GOT3 (cell line): Measurements from ENCODE around the gene MRTFB.
"Not testable (repeated sequence)": the region's sequence is repeated elsewhere in the genome, so short reads cannot be mapped to it uniquely, and the experiment has no call there.

Experiments
- DNase-seq: peaks from one replicate; lab custom pipeline; 2025; ENCODE audit warnings: mixed read lengths; lab: John Stamatoyannopoulos, UW

The MRTFB gene, protein sequence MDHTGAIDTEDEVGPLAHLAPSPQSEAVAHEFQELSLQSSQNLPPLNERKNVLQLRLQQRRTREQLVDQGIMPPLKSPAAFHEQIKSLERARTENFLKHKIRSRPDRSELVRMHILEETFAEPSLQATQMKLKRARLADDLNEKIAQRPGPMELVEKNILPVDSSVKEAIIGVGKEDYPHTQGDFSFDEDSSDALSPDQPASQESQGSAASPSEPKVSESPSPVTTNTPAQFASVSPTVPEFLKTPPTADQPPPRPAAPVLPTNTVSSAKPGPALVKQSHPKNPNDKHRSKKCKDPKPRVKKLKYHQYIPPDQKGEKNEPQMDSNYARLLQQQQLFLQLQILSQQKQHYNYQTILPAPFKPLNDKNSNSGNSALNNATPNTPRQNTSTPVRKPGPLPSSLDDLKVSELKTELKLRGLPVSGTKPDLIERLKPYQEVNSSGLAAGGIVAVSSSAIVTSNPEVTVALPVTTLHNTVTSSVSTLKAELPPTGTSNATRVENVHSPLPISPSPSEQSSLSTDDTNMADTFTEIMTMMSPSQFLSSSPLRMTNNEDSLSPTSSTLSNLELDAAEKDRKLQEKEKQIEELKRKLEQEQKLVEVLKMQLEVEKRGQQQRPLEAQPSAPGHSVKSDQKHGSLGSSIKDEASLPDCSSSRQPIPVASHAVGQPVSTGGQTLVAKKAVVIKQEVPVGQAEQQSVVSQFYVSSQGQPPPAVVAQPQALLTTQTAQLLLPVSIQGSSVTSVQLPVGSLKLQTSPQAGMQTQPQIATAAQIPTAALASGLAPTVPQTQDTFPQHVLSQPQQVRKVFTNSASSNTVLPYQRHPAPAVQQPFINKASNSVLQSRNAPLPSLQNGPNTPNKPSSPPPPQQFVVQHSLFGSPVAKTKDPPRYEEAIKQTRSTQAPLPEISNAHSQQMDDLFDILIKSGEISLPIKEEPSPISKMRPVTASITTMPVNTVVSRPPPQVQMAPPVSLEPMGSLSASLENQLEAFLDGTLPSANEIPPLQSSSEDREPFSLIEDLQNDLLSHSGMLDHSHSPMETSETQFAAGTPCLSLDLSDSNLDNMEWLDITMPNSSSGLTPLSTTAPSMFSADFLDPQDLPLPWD

DNA sequence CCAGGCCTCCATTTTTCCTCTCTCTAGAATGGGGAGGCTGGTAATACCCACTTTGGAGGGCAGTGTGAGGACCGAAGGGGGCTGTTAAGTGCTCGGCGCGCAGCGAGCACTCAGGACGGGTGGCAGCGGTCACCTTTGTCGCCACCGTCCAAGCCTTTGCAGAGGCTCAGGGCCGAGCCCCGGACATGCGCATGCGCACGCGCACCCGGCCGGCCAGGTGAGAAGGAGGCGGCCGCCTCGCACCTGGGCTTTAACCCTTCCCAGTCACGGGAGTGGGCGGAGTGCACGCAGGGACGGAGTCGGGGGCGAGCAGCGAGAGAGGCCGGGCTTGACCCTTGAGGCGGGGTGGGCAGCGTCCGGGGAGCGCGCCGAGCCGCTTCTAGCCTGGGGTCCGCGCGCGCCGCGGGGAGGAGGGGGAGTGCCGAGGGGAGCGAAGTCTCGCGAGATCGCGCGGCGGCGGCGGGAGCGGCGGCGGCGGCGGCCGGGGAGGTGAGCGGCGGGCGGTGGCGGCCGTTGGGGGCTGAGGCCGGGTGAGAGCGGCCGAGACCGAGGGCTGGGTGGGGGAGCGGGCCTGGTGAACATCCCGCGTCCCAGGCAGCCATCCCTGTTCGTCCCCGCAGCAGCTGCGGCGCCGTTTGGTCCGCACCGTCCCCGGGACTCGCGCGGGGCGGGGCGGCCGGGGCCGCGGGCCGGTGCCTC is at the start of gene MRTFB:
Gene MRTFB, plus strand, starts transcription at position 443 of the 699 bp plus-strand sequence. CDS start 69,288 bp downstream, outside the sequence.
- peak; percentile 29 for DNase-seq

DNA sequence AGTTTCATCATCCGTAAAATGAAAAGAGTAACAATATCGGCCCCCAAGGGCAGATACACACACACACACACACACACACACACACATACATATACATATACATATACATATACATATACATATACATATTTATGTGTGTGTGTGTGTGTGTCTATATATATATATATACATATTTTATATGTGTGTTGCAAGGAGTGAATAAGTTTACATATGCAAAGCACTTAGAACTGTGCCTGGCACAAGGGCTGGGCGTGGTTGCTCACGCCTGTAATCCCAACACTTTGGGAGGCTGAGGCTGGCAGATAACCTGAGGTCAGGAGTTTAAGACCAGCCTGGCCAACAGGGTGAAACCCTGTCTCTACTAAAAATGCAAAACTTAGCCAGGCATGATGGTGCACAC is 47.6 kb upstream of the MRTFB start:
- DNase-seq, result not testable (repeated sequence)

DNA sequence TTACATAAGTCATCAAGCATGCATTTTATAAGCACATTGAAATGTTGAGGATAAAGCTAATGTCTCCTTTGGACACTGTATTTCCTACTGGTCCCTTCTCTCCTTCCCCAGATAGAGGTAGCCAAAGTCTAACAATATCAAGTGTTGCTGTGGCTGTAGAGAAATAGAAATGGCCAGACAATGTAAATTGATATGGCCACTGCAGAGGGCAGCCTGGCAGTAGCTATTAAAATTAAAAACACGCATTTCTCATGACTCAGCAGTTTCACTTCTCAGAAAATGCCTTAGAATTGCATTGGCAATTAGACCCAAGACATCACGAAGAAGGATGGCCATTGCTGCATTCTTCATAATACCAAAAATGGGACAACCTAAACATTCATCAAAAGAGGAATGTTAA is 46.8 kb upstream of the MRTFB start:
- DNase-seq, result no peak

DNA sequence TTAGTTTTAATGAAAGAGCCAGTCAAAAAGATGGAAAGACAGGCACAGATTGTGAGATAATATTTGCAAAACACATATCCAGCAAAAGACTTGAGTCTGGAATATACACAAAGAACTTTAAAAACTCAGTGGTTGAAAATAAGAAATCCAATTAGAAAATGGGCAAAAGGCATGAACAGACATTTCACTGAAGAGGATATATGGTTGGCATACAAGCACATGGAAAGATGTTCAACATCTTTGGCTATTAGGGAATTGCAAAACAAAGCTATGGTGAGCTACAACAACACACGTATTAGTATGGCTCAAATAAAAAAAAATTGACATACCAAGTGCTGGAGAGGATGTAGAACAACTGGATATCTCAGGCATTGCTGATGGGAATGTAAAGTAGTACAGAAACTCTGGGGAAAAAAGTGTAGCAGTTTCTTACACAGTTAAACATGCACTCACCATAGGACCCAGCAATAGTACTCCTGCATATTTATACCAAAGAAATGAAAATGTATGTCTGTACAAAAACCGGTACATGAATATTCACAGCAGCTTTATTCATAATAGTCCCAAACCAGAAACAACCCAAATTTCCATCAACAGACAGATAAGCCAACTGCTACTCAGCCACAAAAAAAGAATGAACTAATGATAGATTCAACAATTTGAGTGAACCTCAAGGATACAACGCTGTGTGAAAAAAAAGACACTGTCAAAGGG is 44.4 kb upstream of the MRTFB start:
- DNase-seq, result no peak

DNA sequence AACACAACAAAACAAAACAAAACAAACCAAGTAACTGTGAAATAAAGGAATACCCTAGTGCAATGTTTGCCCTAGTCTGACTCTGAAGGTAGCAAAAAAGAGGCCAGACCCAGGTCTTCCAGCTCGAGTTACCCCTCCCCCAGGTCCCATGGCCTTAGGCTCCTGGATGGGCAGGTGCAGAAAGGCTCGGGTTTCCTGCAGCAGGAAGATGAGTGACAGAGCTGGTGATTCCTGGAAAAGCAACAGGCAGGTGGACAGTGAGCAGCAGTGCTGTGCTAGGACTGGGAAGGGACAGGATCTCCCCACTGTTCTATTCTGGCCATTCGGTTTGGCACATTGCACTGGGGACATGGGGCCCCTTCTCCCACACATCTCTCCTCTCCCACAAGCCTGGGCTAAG is 42.9 kb upstream of the MRTFB start:
- DNase-seq, result no peak

DNA sequence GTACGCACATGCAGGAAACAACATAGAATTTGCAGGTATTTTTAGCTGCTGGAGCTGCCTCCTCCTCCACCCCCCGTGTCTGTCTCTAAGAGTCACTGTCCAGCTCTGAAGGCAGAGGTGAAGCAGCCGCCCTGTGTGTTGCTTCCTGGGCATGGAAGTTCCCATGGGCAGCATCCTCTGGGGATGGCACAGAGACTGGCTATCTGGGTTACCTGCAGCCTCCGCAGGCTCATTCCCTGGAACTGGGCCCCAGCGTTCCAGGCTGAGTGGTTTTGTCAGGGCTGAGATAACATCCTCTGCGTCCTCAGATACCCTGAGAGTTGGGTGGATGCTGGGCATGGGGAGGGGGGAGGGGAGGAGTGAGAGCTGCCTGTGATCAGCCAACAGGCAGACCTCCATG is 41.5 kb upstream of the MRTFB start:
- DNase-seq, result no peak

DNA sequence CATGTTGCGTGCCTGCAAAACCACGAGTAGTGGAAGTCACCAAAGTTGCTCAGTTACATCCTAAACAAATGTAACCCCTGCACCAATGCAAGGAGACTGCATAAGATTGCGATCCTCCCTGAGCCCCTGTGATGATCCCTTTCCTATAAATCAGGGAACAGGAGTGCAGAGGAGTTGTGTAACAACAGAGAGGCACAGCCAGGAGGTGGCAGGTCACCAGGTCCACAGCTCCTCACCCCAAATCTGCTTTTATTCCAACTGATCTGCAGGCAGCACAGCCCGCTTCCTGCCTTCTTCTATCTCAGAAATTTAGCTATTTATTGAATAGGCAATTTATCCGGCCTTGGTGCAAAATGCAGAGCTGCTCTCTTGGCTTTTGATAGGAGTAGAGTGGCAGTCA is 36.0 kb upstream of the MRTFB start:
- DNase-seq, result no peak

DNA sequence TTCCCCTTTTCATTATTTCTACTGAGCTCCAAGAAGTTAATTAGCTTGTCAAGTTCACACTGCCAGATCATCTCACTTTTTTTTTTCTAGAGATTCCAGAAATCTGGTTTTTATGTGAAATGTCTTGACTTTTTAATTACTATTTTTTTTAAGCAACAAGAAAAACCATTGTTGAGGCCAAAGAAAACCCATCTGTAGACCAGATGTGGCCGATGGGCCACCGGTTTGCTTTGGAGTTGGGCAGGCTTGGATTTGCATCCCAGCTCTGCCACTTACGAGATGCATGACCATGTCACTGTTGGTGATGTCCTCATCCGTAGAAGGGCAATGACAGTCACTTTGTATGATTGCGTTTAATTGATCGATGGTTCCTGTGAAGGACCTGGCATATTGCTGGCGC is 34.2 kb upstream of the MRTFB start:
- DNase-seq, result no peak

DNA sequence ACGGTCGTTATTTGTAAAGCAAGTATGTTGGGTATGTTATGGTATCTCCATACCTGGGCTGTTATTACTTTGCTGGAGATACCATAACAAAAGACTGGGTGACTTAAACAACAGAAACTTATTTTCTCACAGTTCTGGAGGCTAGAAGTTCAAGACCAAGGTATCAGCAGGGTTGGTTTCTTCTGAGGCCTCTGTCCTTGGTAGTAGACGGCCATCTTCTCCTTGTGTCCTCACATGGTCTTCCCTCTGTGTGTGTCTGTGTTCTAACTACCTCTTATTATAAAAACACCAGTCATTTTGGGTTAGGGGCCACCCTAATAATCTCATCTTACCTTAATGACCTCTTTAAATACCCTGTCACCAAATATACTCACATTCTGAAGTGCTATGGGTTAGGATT is 33.2 kb upstream of the MRTFB start:
- no peak for DNase-seq

DNA sequence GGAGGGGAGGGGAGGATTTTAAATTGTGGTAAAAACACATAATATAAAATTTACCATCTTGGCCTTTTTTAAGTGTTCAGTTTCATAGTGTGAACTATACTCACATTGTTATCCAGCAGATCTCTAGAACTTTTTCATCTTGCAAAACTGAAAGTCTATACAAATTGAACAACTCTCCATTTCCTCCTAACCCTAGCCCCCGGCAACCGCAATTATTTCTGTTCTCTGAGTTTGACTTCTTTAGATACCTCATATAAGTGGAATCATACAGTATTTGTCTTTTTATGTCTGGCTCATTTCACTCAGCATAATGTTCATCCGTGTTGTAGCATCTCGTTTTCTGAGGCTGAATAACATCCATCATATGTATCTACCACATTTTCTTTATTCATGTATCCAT is 30.0 kb upstream of the MRTFB start:
- DNase-seq, result no peak

DNA sequence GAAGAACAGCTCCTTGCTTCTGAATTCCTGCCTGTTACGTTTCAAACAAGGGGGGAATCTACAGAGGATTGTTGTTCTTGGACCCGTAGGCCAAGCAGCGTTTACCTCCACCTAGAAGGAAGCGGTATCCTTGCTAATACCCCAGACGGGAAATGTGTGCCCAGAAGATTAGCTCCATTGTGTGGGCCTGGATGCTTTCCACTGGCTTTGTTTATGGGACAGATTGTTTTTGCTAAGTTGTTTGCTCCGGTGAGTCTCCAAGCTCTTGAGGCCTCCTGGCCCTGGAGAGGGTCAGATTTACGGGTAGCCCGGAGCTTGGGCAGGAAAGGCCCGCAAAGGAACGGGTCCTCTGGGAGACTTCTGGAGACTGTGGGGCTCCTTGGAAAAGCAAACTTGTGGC is 28.4 kb upstream of the MRTFB start:
- DNase-seq, result no peak

DNA sequence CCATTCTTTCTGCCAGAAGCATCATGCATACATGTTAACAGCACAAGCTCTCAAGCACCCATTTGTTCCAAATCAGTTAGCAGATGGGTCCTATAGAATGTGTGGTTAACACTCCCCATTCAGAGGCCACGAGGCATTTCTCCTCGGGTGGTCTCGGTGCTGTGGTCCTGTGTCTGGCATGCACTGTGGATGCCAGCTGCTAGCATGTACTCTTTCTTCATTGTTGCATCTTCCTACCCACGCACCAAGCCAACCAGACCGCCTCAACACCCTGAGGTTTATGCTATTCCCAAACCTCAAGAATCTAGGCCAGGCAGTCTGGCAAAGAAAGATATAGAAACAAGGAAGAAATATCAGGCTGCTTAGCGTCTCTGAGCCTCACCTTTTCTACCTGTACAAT is 27.8 kb upstream of the MRTFB start:
- no peak for DNase-seq

DNA sequence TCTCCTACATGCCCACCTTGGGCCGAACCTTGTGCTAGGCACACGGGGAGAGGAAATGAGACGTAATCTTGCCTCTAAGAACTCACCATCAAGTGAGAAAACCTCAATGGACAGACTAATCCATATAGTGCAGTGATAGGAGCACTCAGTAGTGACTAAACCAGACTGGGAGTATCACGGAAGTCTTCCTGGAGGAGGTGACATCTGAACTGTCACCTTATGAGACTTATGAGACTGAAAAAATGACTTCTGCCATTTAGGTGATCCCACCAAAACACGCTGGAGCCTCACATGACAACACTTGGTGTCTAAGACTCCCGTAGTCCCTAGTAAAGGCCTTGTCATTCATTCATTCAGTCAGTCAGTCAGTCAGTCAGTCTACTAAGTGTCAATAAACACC is 27.3 kb upstream of the MRTFB start:
- no peak for DNase-seq

DNA sequence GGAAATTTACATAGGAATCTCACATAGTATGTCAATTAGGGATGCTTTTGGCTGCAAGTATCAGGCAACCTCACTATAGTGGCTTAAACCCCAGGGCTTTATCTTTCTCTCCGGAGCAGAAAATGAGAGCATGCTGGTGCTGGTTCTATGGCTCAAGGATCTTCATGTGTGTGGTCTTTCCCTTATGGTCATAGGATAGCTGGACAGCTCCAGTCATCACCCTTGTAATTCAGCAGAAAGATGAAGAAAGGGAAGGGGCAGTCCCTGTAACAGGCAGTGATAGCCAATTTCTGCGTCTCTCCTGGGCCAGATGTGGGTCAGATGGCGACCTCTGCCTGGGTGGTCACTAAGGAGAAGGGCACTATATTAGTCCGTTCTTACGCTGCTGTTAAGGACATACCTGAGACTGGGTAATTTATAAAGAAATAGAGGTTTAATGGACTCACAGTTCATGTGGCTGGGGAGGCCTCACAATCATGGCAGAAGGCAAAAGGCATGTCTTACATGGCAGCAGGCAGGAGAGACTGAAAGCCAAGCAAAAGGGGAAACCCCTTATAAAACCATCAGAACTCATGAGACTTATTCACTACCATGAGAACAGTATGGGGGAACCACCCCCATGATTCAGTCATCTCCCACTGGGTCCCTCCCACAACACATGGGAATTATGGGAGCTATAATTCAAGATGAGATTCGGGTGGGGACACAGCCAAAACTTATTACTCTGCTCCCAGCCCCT is 23.8 kb upstream of the MRTFB start:
- DNase-seq, result not testable (repeated sequence)

DNA sequence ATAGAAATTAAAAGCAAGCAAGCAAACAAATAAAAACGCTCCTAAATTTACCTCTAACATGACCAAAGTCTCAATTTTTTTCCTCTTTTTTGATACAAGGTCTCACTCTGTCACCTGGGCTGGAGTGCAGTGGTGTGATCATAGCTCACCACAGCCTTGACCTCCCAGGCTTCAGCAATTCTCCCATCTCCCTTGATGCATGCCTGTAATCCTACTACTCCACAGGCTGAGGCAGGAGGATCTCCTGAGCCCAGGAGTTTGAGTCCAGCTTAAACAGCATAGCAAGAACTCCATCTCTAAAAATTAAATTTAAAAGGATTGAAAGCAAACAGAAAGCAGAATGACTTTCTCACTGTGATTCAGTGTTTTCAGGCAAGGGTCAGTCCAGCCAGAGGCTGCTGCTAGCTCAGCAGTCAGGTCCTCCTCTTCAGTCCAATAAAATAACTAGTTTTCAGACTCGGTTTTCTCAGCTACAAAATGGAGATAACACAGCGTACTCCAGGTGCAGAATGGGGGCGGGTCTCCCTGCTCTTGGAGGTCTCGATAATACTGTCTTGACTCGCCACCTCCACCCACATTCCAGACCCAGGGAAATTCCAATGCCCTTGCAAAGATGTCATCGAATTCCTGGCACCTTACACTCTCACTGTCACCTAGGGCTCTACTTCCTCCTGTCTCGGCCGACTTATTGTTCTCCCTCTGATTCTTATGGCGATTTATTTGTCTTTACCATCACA is 20.7 kb upstream of the MRTFB start:
- no peak for DNase-seq

DNA sequence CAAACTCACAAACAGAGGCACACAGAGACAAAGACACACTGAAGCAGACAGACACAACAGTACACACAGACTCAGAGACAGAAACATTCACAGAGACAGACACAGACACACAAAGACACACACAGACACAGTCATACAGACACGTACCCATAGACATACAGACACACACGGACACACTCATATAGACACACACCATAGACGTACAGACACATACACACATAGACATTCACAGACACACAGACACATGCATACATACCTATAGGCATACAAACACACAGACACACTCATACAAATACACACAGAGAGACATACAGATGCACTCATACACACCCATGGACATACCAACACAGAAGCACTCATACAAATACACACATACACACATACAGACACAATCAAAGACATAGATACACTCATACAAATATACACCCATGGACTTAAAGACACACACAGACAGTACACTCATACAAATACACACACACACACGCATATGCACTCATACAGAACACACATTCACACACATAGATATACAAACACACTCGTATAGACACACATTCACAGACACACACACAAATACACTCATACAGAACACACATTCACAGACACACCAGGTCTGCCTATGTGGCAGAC is 19.9 kb upstream of the MRTFB start:
- no peak for DNase-seq

DNA sequence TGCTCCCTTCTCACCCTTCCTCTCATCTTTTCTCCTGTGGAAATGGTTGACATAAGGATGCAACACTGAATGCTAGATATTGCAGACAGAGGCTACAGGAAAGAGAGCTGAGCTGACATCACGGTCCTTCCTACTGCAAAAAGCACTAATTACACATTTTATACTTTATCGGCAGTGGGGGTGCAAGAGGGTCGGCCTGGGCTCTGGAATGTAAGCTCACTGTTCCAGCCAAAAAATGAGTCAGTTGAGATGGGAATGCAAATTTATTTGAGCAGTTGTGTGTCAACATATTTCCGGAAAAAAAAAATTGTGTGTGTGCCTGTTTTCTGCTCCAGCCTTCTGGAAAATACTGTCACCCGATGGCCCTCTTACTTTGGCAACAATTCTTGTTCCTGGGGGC is 14.1 kb upstream of the MRTFB start:
- no peak for DNase-seq

DNA sequence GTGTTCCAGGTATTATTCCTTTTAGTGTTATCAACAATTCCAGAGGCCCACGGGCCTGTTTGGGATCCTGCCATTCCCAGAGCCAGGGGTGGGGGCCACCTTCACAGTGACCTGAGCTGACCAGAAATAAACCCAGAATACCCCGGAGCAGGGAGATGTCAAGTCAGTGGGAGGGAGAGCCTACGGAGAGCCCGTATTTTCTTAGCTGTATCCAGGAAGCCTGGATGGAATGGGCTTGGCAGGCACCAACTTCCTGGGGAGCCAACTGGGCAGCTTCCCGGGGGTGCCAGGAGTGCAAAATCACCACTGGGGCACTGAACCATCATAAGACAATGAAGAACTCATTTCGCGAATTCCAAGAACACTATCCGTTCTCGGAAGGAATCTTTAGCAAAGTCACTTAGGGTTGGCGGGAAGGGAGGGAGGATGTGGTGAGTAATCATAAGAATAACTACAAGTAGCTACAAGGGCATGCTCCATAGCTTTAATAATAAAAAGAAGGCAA is 13.2 kb upstream of the MRTFB start:
- no peak for DNase-seq

DNA sequence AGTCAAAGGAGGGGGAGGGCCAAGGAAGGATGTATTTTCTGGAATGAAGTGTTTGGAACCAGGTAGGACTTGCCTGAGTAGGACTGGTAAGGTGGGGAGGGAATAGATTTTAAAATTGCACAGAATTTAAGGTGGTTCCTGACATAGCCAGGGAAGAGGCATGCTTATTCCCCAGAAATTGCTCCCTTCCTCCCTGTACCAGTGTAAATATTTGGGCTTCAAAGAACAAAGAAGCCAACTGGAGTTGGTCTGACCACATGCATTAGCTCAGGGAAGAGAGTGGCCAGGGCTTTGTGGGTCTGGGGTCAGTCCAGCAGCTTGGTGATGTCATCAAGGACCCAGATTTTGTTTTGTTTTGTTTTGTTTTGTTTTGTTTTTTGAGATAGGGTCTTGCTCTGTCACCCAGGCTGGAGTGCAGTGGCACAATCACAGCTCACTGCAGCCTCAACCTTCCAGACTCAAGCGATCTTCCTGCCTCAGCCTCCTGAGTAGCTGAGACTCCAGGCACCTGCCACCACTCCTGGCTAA is 9.3 kb upstream of the MRTFB start:
- DNase-seq, result no peak
